Activated CD8-positive, alpha-beta memory T cell treated with anti-CD3 and anti-CD28 coated beads, Interleukin-2, amount 50 U/mL, for 24 hours (primary cell): Measurements from ENCODE around the gene PARD6B.

Source experiments
- DNase-seq: peaks from one replicate; pipeline ENCODE4 v3.0.0-alpha.2; 2020; ENCODE audit errors: extremely low read depth

PARD6B gene

GRCh38 chr20:50724112-50724725 lies 7.2 kb upstream of the PARD6B start:
- no peak for DNase-seq

- peak; percentile 51 for DNase-seq
Observed at GRCh38 chr20:50724851-50725723, 6.3 kb upstream of the PARD6B start.

- DNase-seq, result no peak
Observed at GRCh38 chr20:50725724-50726005, 5.7 kb upstream of the PARD6B start.

GRCh38 chr20:50726955-50727791 lies 4.2 kb upstream of the PARD6B start:
- no peak for DNase-seq

- DNase-seq, result no peak
Observed at GRCh38 chr20:50727792-50728485, 3.4 kb upstream of the PARD6B start.

GRCh38 chr20:50728486-50728980 lies 2.8 kb upstream of the PARD6B start:
- no peak for DNase-seq

GRCh38 chr20:50728981-50729874 lies 2.2 kb upstream of the PARD6B start:
- no peak for DNase-seq

- no peak for DNase-seq
Observed at GRCh38 chr20:50729901-50730764, 1.2 kb upstream of the PARD6B start.

- no peak for DNase-seq
Observed at GRCh38 chr20:50730765-50731054, 670 bp upstream of the PARD6B start.

GRCh38 chr20:50731930-50732690 lies 730 bp downstream of the PARD6B start:
- DNase-seq, result no peak

- no peak for DNase-seq
Observed at GRCh38 chr20:50733644-50734349, 2.4 kb downstream of the PARD6B start.

GRCh38 chr20:50734730-50735679 lies 3.6 kb downstream of the PARD6B start:
- DNase-seq, result no peak

- DNase-seq, result no peak
Observed at GRCh38 chr20:50735813-50736212, 4.4 kb downstream of the PARD6B start.

GRCh38 chr20:50737352-50737751 lies 6.0 kb downstream of the PARD6B start:
- DNase-seq, result no peak

GRCh38 chr20:50743087-50743486 lies 11.7 kb downstream of the PARD6B start:
- no peak for DNase-seq

- no peak for DNase-seq
Observed at GRCh38 chr20:50744143-50744792, 12.9 kb downstream of the PARD6B start.

- no peak for DNase-seq
Observed at GRCh38 chr20:50745634-50746137, 14.3 kb downstream of the PARD6B start.
